ENCODE data around the gene PLP2.

The PLP2 gene

GRCh38 chrX:49203536-49203935, 31.8 kb downstream of the PLP2 start:
- Histone ChIP-seq H3K36me3 (ENCODE audit: control insufficient read depth in 1 of 2, insufficient read depth in 2 of 2, low read length in 2 of 2) (no peaks in the 10 kb centered on the region), H3K4me3 (ENCODE audit: low read depth in 1 of 2, low read length in 2 of 2) (no peak overlapping the region), H3K9me3 (ENCODE audit: control insufficient read depth in 1 of 2, low read length in 2 of 2) (no peaks in the 10 kb centered on the region), H3K27me3 (ENCODE audit: low read depth, low read length) (no peaks in the 10 kb centered on the region), H3K4me1 (ENCODE audit: control insufficient read depth in 1 of 2, insufficient read depth in 2 of 2, low read length in 2 of 2) (peaks cover 0 to 7% of the 10 kb centered on the region in 2 donors), H3K27ac (ENCODE audit: low read length) (no peak overlapping the region)

- Histone ChIP-seq H3K4me3 (ENCODE audit: low read depth in 1 of 2, low read length in 2 of 2) (no peak overlapping the region), H3K36me3 (ENCODE audit: control insufficient read depth in 1 of 2, insufficient read depth in 2 of 2, low read length in 2 of 2) (no peaks in the 10 kb centered on the region), H3K4me1 (ENCODE audit: control insufficient read depth in 1 of 2, insufficient read depth in 2 of 2, low read length in 2 of 2) (peaks cover 0 to 7% of the 10 kb centered on the region in 2 donors), H3K9me3 (ENCODE audit: control insufficient read depth in 1 of 2, low read length in 2 of 2) (no peaks in the 10 kb centered on the region), H3K27ac (ENCODE audit: low read length) (no peak overlapping the region), H3K27me3 (ENCODE audit: low read depth, low read length) (no peaks in the 10 kb centered on the region)
Measured at GRCh38 chrX:49204017-49204416, 32.3 kb downstream of the PLP2 start.

GRCh38 chrX:49204709-49205108, 33.0 kb downstream of the PLP2 start:
- Histone ChIP-seq H3K4me3 (ENCODE audit: low read depth in 1 of 2, low read length in 2 of 2) (no peak overlapping the region), H3K27ac (ENCODE audit: low read length) (no peak overlapping the region), H3K9me3 (ENCODE audit: control insufficient read depth in 1 of 2, low read length in 2 of 2) (no peaks in the 10 kb centered on the region), H3K27me3 (ENCODE audit: low read depth, low read length) (no peaks in the 10 kb centered on the region), H3K4me1 (ENCODE audit: control insufficient read depth in 1 of 2, insufficient read depth in 2 of 2, low read length in 2 of 2) (peaks cover 0 to 5% of the 10 kb centered on the region in 2 donors), H3K36me3 (ENCODE audit: control insufficient read depth in 1 of 2, insufficient read depth in 2 of 2, low read length in 2 of 2) (no peaks in the 10 kb centered on the region)

GRCh38 chrX:49205443-49205842, 33.7 kb downstream of the PLP2 start:
- Histone ChIP-seq H3K36me3 (ENCODE audit: control insufficient read depth in 1 of 2, insufficient read depth in 2 of 2, low read length in 2 of 2) (no peaks in the 10 kb centered on the region), H3K4me1 (ENCODE audit: control insufficient read depth in 1 of 2, insufficient read depth in 2 of 2, low read length in 2 of 2) (peaks cover 0 to 1% of the 10 kb centered on the region in 2 donors), H3K27ac (ENCODE audit: low read length) (no peak overlapping the region), H3K4me3 (ENCODE audit: low read depth in 1 of 2, low read length in 2 of 2) (no peak overlapping the region), H3K9me3 (ENCODE audit: control insufficient read depth in 1 of 2, low read length in 2 of 2) (no peaks in the 10 kb centered on the region), H3K27me3 (ENCODE audit: low read depth, low read length) (no peaks in the 10 kb centered on the region)

GRCh38 chrX:49206543-49206942, 34.8 kb downstream of the PLP2 start:
- Histone ChIP-seq H3K27ac (ENCODE audit: low read length) (no peak overlapping the region), H3K4me3 (ENCODE audit: low read depth in 1 of 2, low read length in 2 of 2) (no peak overlapping the region), H3K27me3 (ENCODE audit: low read depth, low read length) (no peaks in the 10 kb centered on the region), H3K9me3 (ENCODE audit: control insufficient read depth in 1 of 2, low read length in 2 of 2) (no peaks in the 10 kb centered on the region), H3K36me3 (ENCODE audit: control insufficient read depth in 1 of 2, insufficient read depth in 2 of 2, low read length in 2 of 2) (no peaks in the 10 kb centered on the region), H3K4me1 (ENCODE audit: control insufficient read depth in 1 of 2, insufficient read depth in 2 of 2, low read length in 2 of 2) (no peaks in the 10 kb centered on the region)

GRCh38 chrX:49208399-49208798, 36.7 kb downstream of the PLP2 start:
- no peaks in the 10 kb centered on the region for H3K4me1 ChIP-seq (ENCODE audit: control insufficient read depth in 1 of 2, insufficient read depth in 2 of 2, low read length in 2 of 2)
- H3K9me3 ChIP-seq (ENCODE audit: control insufficient read depth in 1 of 2, low read length in 2 of 2), result no peaks in the 10 kb centered on the region
- no peaks in the 10 kb centered on the region for H3K36me3 ChIP-seq (ENCODE audit: control insufficient read depth in 1 of 2, insufficient read depth in 2 of 2, low read length in 2 of 2)
- H3K4me3 ChIP-seq (ENCODE audit: low read depth in 1 of 2, low read length in 2 of 2), result no peak overlapping the region
- no peak overlapping the region for H3K27ac ChIP-seq (ENCODE audit: low read length)
- no peaks in the 10 kb centered on the region for H3K27me3 ChIP-seq (ENCODE audit: low read depth, low read length)

- H3K4me3 ChIP-seq (ENCODE audit: low read depth in 1 of 2, low read length in 2 of 2), result no peak overlapping the region
- no peaks in the 10 kb centered on the region for H3K27me3 ChIP-seq (ENCODE audit: low read depth, low read length)
- H3K27ac ChIP-seq (ENCODE audit: low read length), result no peak overlapping the region
- no peaks in the 10 kb centered on the region for H3K9me3 ChIP-seq (ENCODE audit: control insufficient read depth in 1 of 2, low read length in 2 of 2)
- H3K4me1 ChIP-seq (ENCODE audit: control insufficient read depth in 1 of 2, insufficient read depth in 2 of 2, low read length in 2 of 2), result no peaks in the 10 kb centered on the region
- no peaks in the 10 kb centered on the region for H3K36me3 ChIP-seq (ENCODE audit: control insufficient read depth in 1 of 2, insufficient read depth in 2 of 2, low read length in 2 of 2)
Measured at GRCh38 chrX:49209434-49210251, 37.9 kb downstream of the PLP2 start.

- no peak overlapping the region for H3K4me3 ChIP-seq (ENCODE audit: low read depth in 1 of 2, low read length in 2 of 2)
- no peaks in the 10 kb centered on the region for H3K4me1 ChIP-seq (ENCODE audit: control insufficient read depth in 1 of 2, insufficient read depth in 2 of 2, low read length in 2 of 2)
- no peaks in the 10 kb centered on the region for H3K9me3 ChIP-seq (ENCODE audit: control insufficient read depth in 1 of 2, low read length in 2 of 2)
- H3K27me3 ChIP-seq (ENCODE audit: low read depth, low read length), result no peaks in the 10 kb centered on the region
- H3K36me3 ChIP-seq (ENCODE audit: control insufficient read depth in 1 of 2, insufficient read depth in 2 of 2, low read length in 2 of 2), result no peaks in the 10 kb centered on the region
- no peak overlapping the region for H3K27ac ChIP-seq (ENCODE audit: low read length)
Measured at GRCh38 chrX:49210406-49210805, 38.7 kb downstream of the PLP2 start.

GRCh38 chrX:49211074-49211473, 39.4 kb downstream of the PLP2 start:
- no peaks in the 10 kb centered on the region for H3K27me3 ChIP-seq (ENCODE audit: low read depth, low read length)
- H3K4me1 ChIP-seq (ENCODE audit: control insufficient read depth in 1 of 2, insufficient read depth in 2 of 2, low read length in 2 of 2), result no peaks in the 10 kb centered on the region
- H3K4me3 ChIP-seq (ENCODE audit: low read depth in 1 of 2, low read length in 2 of 2), result no peak overlapping the region
- H3K27ac ChIP-seq (ENCODE audit: low read length), result no peak overlapping the region
- no peaks in the 10 kb centered on the region for H3K9me3 ChIP-seq (ENCODE audit: control insufficient read depth in 1 of 2, low read length in 2 of 2)
- no peaks in the 10 kb centered on the region for H3K36me3 ChIP-seq (ENCODE audit: control insufficient read depth in 1 of 2, insufficient read depth in 2 of 2, low read length in 2 of 2)

GRCh38 chrX:49212209-49212608, 40.5 kb downstream of the PLP2 start:
- H3K4me3 ChIP-seq (ENCODE audit: low read depth in 1 of 2, low read length in 2 of 2), result no peak overlapping the region
- H3K4me1 ChIP-seq (ENCODE audit: control insufficient read depth in 1 of 2, insufficient read depth in 2 of 2, low read length in 2 of 2), result no peaks in the 10 kb centered on the region
- no peaks in the 10 kb centered on the region for H3K36me3 ChIP-seq (ENCODE audit: control insufficient read depth in 1 of 2, insufficient read depth in 2 of 2, low read length in 2 of 2)
- no peaks in the 10 kb centered on the region for H3K9me3 ChIP-seq (ENCODE audit: control insufficient read depth in 1 of 2, low read length in 2 of 2)
- H3K27ac ChIP-seq (ENCODE audit: low read length), result no peak overlapping the region
- H3K27me3 ChIP-seq (ENCODE audit: low read depth, low read length), result no peaks in the 10 kb centered on the region

- Histone ChIP-seq H3K27me3 (ENCODE audit: low read depth, low read length) (no peaks in the 10 kb centered on the region), H3K9me3 (ENCODE audit: control insufficient read depth in 1 of 2, low read length in 2 of 2) (no peaks in the 10 kb centered on the region), H3K36me3 (ENCODE audit: control insufficient read depth in 1 of 2, insufficient read depth in 2 of 2, low read length in 2 of 2) (no peaks in the 10 kb centered on the region), H3K27ac (ENCODE audit: low read length) (no peak overlapping the region), H3K4me1 (ENCODE audit: control insufficient read depth in 1 of 2, insufficient read depth in 2 of 2, low read length in 2 of 2) (no peaks in the 10 kb centered on the region), H3K4me3 (ENCODE audit: low read depth in 1 of 2, low read length in 2 of 2) (no peak overlapping the region)
Measured at GRCh38 chrX:49212861-49213260, 41.2 kb downstream of the PLP2 start.

- no peaks in the 10 kb centered on the region for H3K9me3 ChIP-seq (ENCODE audit: control insufficient read depth in 1 of 2, low read length in 2 of 2)
- no peaks in the 10 kb centered on the region for H3K36me3 ChIP-seq (ENCODE audit: control insufficient read depth in 1 of 2, insufficient read depth in 2 of 2, low read length in 2 of 2)
- no peak overlapping the region for H3K27ac ChIP-seq (ENCODE audit: low read length)
- no peaks in the 10 kb centered on the region for H3K27me3 ChIP-seq (ENCODE audit: low read depth, low read length)
- H3K4me1 ChIP-seq (ENCODE audit: control insufficient read depth in 1 of 2, insufficient read depth in 2 of 2, low read length in 2 of 2), result no peaks in the 10 kb centered on the region
- no peak overlapping the region for H3K4me3 ChIP-seq (ENCODE audit: low read depth in 1 of 2, low read length in 2 of 2)
Measured at GRCh38 chrX:49214416-49214815, 42.7 kb downstream of the PLP2 start.

Data from muscle layer of duodenum (tissue), 2 donors.